ENCODE results near the gene PLSCR4. TPM values are rescaled to one million over a fixed set of nuclear protein-coding genes. Genes with fewer than 3 reads are reported as not detected.

The PLSCR4 gene
- total and polyA plus RNA-seq, 9 of the 15 experiments (the other 6 are each of a cell fraction or from before 2014, with no cell fraction given): 0.11 to 0.68 (median 0.21) TPM

GRCh38 chr3:146275476-146275875 lies 24.6 kb upstream of the PLSCR4 start:
- no TSS peak for BruUV-seq (replicated peaks)
- Histone ChIP-seq H4K20me1 (replicated peaks; ENCODE audit: control insufficient read depth, insufficient read depth, low read length) (no peaks in the 10 kb centered on the region), H3K9me3 (replicated peaks; ENCODE audit: control insufficient read depth, insufficient read depth, low read depth, low read length) (no peaks in the 10 kb centered on the region), H2AFZ (ENCODE audit: low read depth, low read length) (no peak overlapping the region), H3K79me2 (ENCODE audit: control insufficient read depth, insufficient read depth, low read length) (no peaks in the 10 kb centered on the region), H3K4me1 (replicated peaks in 1 of 2; ENCODE audit: control insufficient read depth in 2 of 2, insufficient read depth in 2 of 2, low read length in 2 of 2) (no peaks in the 10 kb centered on the region), H3K27ac (ENCODE audit: extremely low read depth, low read depth, low read length) (no peak overlapping the region), H3K27me3 (ENCODE audit: control insufficient read depth in 2 of 2, insufficient read depth in 2 of 2, low read length in 2 of 2) (no peaks in the 10 kb centered on the region), H3K36me3 (ENCODE audit: control insufficient read depth, insufficient read depth, low read length) (no peaks in the 10 kb centered on the region), H3K9me1 (ENCODE audit: control insufficient read depth, insufficient read depth, low read length) (no peaks in the 10 kb centered on the region), H3K4me2 (ENCODE audit: insufficient read depth, low read length) (no peak overlapping the region), H3K4me3 (no peak overlapping the region), H3K9ac (ENCODE audit: insufficient read depth in 1 of 2, low read depth in 2 of 2, low read length in 2 of 2) (no peak overlapping the region)
- TF ChIP-seq ILK (tag; IDR thresholded peaks at IDR 0.05; ENCODE audit: borderline replicate concordance, low read depth): no peak
- TF ChIP-seq, protein P1, sequence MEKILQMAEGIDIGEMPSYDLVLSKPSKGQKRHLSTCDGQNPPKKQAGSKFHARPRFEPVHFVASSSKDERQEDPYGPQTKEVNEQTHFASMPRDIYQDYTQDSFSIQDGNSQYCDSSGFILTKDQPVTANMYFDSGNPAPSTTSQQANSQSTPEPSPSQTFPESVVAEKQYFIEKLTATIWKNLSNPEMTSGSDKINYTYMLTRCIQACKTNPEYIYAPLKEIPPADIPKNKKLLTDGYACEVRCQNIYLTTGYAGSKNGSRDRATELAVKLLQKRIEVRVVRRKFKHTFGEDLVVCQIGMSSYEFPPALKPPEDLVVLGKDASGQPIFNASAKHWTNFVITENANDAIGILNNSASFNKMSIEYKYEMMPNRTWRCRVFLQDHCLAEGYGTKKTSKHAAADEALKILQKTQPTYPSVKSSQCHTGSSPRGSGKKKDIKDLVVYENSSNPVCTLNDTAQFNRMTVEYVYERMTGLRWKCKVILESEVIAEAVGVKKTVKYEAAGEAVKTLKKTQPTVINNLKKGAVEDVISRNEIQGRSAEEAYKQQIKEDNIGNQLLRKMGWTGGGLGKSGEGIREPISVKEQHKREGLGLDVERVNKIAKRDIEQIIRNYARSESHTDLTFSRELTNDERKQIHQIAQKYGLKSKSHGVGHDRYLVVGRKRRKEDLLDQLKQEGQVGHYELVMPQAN (IDR thresholded peaks at IDR 0.05; ENCODE audit: borderline replicate concordance): no peak
- no peak for TF ChIP-seq NFATC3 (IDR thresholded peaks at IDR 0.05)
- in situ Hi-C loops (cut with MboI) (no loop called here), intact Hi-C loops (cut with micrococcal nuclease) (no loop called here)
- ATAC-seq (no peak), DNase-seq (ENCODE audit: extremely low read depth in 1 of 4, low spot score in 3 of 4) (no peak), FAIRE-seq (no peak)
- 3% methylated on average over 3 of the region's 3 CpGs for WGBS (ENCODE audit: insufficient coverage, low coverage, missing lambda C conversion rate)
- ChIA-PET POLR2A (no interaction called here), CTCF (ENCODE audit: low intra/inter-chr PET ratio) (no interaction called here)

GRCh38 chr3:146274833-146275232 lies 23.9 kb upstream of the PLSCR4 start:
- Histone ChIP-seq H3K27ac (ENCODE audit: extremely low read depth, low read depth, low read length) (no peak overlapping the region), H3K79me2 (ENCODE audit: control insufficient read depth, insufficient read depth, low read length) (no peaks in the 10 kb centered on the region), H3K4me2 (ENCODE audit: insufficient read depth, low read length) (no peak overlapping the region), H3K36me3 (ENCODE audit: control insufficient read depth, insufficient read depth, low read length) (no peaks in the 10 kb centered on the region), H3K4me3 (no peak overlapping the region), H3K27me3 (ENCODE audit: control insufficient read depth in 2 of 2, insufficient read depth in 2 of 2, low read length in 2 of 2) (no peaks in the 10 kb centered on the region), H3K9me3 (replicated peaks; ENCODE audit: control insufficient read depth, insufficient read depth, low read depth, low read length) (no peaks in the 10 kb centered on the region), H3K4me1 (replicated peaks in 1 of 2; ENCODE audit: control insufficient read depth in 2 of 2, insufficient read depth in 2 of 2, low read length in 2 of 2) (no peaks in the 10 kb centered on the region), H2AFZ (ENCODE audit: low read depth, low read length) (no peak overlapping the region), H3K9me1 (ENCODE audit: control insufficient read depth, insufficient read depth, low read length) (no peaks in the 10 kb centered on the region), H3K9ac (ENCODE audit: insufficient read depth in 1 of 2, low read depth in 2 of 2, low read length in 2 of 2) (no peak overlapping the region), H4K20me1 (replicated peaks; ENCODE audit: control insufficient read depth, insufficient read depth, low read length) (no peaks in the 10 kb centered on the region)
- DNase-seq (ENCODE audit: extremely low read depth in 1 of 4, low spot score in 3 of 4) (no peak), ATAC-seq (no peak), FAIRE-seq (no peak)
- TF ChIP-seq ETS2 (tag; IDR thresholded peaks at IDR 0.05; ENCODE audit: borderline replicate concordance, poor library complexity, severe bottlenecking): no peak
- TF ChIP-seq SP1 (CRISPR knock-in tag; IDR thresholded peaks at IDR 0.05): no peak
- no peak for TF ChIP-seq RAD21 (CRISPR knock-in tag; conservative IDR thresholded peaks at IDR 0.05 in 1 of 2, IDR thresholded peaks at IDR 0.05 in 1 of 2)
- no peak for TF ChIP-seq NFIC (IDR thresholded peaks at IDR 0.05)
- no peak for TF ChIP-seq EP300 (IDR thresholded peaks at IDR 0.05; ENCODE audit: low read length)
- no peak for TF ChIP-seq ARNT (IDR thresholded peaks at IDR 0.05)
- in situ Hi-C loops (cut with MboI): no loop called here
- ChIA-PET CTCF (ENCODE audit: low intra/inter-chr PET ratio) (no interaction called here), POLR2A (no interaction called here)
- WGBS (ENCODE audit: insufficient coverage, low coverage, missing lambda C conversion rate): 0% methylated on average over 1 of the region's 1 CpG
- no TSS peak for BruUV-seq (replicated peaks)
- intact Hi-C loops (cut with micrococcal nuclease): no loop called here
